Medulla oblongata (tissue), 1 donor: ENCODE results near the gene CYB561.
"Not testable (repeated sequence)": the region's sequence is repeated elsewhere in the genome, so short reads cannot be mapped to it uniquely, and the experiment has no call there.

Experiments
- DNase-seq: peaks from one replicate; pipeline ENCODE4 v3.0.0-alpha.2; 2015; ENCODE audit errors: extremely low spot score

Gene CYB561

DNA sequence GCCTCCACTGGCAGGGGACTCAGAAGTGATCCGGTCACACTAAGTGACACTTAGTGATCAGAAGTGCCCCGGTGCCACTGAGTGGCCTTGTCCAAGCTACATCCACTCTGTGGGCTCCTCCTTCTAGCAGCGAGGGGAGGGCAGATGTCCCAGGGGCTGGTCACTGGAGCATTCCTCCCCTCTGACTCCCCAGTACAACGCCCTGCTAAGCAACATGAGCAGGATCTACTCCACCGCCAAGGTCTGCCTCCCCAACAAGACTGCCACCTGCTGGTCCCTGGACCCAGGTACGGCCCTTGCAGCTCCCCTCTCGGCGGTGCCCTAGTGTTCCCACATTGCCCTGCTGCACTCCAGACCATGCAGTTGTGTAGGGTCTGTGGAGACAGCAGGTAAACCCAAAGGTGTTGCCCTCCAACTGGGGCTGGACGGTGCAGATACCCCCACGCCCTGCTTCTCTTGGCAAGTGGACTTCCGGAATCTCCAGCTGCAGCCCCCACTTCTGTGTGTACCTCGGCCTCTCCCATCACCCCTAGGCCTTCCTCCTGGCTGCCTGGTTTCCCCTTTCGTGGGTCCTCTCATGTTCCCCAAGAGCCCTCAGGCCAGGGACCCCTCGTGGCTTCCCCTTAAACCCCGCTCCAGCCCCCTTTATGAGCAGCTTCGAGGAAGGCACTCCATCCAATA, 32.8 kb upstream of the CYB561 start:
- DNase-seq = peak; percentile 69

DNA sequence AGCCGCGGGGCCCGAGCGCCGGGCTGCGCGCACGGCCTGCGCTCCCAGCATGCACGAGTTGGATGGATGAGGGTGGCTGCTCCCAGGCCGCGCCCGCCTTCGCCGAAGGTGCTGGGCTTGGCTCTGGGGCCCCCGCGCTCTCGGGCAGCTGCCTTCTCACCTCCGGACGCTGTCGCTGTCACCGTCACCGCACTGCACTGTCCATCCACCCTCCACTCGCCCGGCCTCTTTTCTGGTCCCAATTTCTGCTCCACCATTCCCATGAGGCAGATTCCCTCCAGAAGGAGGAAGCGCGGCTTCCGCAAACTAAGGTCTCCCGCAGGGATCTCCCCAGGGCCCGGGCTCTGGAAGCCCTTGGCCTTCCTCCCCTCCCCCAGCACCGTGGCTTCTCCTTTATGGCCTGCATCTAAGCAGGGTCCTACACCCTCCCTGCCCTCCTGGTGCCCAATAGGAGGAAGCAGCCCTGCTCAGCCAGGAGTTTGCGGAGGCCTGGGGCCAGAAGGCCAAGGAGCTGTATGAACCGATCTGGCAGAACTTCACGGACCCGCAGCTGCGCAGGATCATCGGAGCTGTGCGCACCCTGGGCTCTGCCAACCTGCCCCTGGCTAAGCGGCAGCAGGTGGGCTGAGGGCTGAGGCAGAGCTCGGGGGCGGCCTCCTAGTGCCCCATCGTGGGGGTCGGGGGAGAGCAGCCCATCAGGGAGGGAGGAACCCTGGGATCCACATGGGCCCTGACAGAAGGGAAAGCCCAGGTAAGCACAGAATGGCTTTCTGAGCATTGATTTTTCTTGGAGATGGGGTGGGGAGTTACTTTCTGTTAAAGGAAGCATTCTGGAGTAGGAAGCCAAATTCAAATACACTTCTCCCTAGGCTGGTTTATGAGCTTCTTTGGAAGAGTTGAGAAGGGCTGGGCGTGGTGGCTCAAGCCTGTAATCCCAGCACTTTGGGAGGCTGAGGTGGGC, 31.7 kb upstream of the CYB561 start:
- no peak for DNase-seq

GRCh38 chr17:63476854-63477479, 30.9 kb upstream of the CYB561 start, which contains the start of gene ACE:
ACE (plus strand) TSS chr17:63477061; CDS start chr17:63477095, 34 bp downstream.
- no peak for DNase-seq

DNA sequence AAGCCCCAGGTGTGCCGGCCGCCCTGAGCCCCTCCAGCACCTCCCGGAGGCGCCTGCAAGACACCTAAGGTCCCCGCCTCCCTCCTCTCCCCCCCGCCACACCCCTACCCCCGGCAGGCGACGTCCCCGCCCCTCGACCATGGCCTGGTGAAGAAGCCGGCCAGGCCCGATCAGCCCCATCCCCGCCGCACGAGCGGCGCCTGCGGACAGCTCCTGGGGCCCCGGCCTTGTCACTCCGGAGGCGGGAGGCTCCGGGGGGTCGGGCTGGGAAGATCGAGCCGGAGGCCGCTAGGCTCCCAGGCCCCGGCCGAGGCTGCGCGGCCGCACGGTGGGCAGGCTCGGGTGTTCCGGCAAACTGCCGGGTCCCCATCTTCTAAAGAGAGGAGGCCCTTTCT, 30.4 kb upstream of the CYB561 start:
- DNase-seq = no peak

DNA sequence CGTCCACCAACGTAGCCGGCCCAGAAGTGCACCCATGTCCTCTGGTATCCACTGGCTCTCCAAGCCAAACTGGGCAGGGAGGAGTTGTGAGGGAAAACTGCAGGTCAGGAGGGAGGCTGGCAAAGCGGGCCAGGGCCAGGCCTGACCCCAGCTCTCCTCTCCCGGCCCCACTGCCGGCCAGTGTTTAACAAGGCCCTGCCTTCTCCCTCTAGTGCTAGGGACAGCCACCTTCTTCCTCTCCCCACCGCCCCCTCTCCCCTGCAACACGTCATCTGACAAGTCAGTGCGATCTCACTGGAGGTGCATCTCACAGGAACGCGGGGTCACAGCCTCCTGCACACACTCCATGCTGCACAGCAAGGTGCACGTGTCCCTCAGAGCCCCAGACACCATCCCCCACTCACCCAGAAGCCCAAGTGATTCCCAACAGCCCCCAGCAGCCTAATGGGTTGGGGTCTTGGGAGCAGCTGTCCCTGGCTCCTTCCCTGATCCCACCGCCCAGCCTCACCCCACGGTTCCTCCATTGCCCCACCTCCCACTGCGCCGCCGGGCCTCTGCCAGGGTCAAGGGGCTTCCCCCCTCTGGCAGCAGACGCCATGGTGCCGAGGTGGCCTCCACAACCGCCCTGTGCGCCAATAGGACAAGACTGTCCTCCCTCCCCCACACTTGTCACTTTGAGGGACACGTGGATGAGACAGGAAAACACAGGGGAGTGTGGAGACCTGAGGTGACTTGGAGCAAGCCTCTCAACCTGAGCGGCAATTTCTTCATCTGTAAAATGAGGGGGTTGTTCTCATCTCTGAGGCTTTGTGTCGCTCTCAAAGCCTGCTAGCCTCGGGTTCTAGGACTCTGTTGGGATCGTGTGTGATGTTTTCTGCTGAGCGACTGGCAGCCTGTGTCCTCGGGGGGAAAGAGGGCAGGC, 29.6 kb upstream of the CYB561 start:
- DNase-seq = no peak

GRCh38 chr17:63474586-63475460, 28.7 kb upstream of the CYB561 start:
- no peak for DNase-seq

DNA sequence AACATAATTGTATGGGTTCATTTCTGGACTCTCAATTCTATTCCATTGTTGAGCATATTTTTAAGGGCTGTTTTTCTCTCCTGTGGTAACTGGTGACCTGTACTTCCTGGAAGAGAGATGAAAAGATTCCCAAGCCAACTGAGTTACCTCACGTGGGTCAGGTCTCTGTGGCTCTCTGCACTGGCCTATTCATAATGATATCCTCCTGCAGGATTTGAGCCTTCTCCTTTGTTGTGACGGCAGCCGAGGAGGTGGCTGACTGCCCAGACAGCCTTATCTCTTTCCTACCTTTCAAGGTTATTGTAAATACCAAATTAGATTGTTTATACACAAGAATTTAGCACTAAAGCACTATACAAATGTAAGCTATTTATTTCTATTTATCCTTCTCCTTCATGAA, 28.1 kb upstream of the CYB561 start:
- DNase-seq = no peak

DNA sequence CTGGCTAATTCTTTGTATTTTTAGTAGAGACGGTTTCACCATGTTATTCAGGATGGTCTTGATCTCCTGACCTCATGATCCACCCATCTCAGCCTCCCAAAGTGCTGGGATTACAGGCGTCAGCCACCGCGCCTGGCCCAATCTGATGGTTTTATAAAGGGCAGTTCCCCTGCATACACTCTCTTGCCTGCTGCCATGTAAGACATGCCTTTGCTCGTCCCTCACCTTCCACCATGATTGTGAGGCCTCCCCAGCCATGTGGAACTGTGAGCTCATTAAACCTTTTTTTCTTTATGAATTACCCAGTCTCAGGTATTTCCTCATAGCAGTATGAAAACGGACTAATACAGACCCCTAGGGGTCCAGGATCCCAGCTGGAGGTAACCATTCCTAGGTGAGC, 22.0 kb upstream of the CYB561 start:
- not testable (repeated sequence) for DNase-seq

DNA sequence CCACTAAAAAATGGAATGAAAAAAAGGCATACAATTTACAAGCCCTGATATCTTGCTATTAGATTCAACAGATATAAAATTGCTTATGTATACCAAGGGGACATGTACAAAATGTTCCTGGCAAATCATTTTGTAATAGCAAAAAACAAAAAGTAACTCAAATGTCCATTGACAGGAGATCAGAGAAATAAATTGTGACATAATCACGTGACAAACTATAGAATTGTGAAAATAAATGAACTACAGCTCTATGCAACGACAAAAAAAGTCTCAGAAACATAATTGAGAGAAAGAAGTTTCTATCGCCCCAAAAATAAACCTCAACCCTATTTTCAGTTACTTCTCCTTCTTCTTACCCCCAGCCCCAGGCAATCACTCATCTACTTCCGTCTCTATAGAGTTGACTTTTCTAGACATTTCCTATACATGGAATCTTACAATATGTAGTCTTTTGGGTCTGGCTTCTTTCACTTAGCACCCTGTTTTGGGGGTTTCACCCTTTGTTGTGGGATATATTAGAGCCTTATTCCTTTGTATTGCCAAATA, 18.7 kb upstream of the CYB561 start:
- DNase-seq = no peak

GRCh38 chr17:63463771-63464170, 17.7 kb upstream of the CYB561 start:
- no peak for DNase-seq

- DNase-seq = no peak
Measured at GRCh38 chr17:63460018-63460417, 13.9 kb upstream of the CYB561 start.

GRCh38 chr17:63458478-63458877, 12.4 kb upstream of the CYB561 start:
- no peak for DNase-seq

- DNase-seq = no peak
Measured at GRCh38 chr17:63455417-63455816, 9.3 kb upstream of the CYB561 start.

- peak; percentile 42 for DNase-seq
Measured at GRCh38 chr17:63454915-63455314, 8.8 kb upstream of the CYB561 start.

DNA sequence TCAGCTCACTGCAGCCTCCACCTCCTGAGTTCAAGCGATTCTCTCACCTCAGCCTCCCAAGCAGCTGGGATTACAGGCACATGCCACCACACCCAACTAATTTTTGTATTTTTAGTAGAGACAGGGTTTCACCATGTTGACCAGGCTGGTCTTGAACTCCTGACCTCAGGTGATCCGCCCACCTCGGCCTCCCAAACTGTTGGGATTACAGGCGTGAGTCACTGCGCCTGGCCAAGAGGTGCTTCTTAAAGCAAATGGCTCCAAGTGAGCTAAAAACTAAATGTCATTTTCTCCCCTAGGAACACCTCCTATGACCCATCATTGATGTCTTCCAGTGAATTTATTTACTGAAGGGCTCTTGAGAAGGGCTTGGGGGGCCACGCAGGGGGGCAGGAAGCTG, 8.3 kb upstream of the CYB561 start:
- DNase-seq = not testable (repeated sequence)

DNA sequence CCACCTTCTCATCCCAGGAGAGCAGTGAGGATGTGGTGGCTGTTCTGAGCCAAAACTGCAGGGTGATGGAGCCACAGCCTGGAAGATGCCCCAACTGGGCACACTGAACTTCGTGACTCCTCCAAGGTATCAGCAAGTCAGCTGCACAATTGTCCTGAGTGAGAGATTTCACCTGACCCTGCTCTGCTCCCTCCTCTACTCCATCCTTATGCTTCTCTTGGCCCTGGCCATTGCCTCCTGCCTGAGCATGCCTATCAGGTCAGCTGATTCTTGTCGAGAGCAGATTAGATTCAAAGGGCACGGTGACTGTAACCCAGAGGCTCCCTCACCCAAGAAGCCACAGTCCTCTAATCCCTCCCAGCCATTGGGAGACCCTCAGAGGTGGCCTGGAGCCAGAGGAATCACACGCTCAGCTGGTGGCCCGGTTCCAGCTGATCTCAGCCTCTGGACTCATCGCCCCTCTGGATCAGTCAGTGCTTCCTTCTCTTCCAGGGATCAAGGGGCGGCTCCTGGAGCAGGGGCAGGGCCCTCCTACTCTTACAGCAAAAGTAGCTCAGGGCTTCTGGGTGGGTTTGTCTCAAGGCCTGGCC, 7.0 kb upstream of the CYB561 start:
- DNase-seq = no peak

- DNase-seq = no peak
Measured at GRCh38 chr17:63452046-63452961, 6.2 kb upstream of the CYB561 start.

GRCh38 chr17:63451150-63451549, 5.0 kb upstream of the CYB561 start:
- DNase-seq = no peak

GRCh38 chr17:63450551-63450950, 4.4 kb upstream of the CYB561 start:
- DNase-seq = no peak
